ENCODE results near the gene BAZ1B.

- TF ChIP-seq CTCF (IDR thresholded peaks at IDR 0.05), result no peak
- no peak for TF ChIP-seq SIN3A (IDR thresholded peaks at IDR 0.05; ENCODE audit: borderline replicate concordance, insufficient read depth, low read depth, low read length)
Observed at GRCh38 chr7:73496626-73497025, 25.5 kb downstream of the BAZ1B start.
